Effector memory CD4-positive, alpha-beta T cell (primary cell): Measurements from ENCODE around the gene LPGAT1.
"Not testable (repeated sequence)": the region's sequence is repeated elsewhere in the genome, so short reads cannot be mapped to it uniquely, and the experiment has no call there.

Experiments
- DNase-seq, 3 donors: peaks; one replicate each; pipeline ENCODE4 v3.0.0-alpha.2; 2020
- H3K27ac ChIP-seq: 2 replicates; pipeline ENCODE4 v1.7.0; 2013; ENCODE audit warnings: mild to moderate bottlenecking, low read length, moderate library complexity; ENCODE audit not compliant: insufficient read depth, poor library complexity, severe bottlenecking
- H3K27me3 ChIP-seq: replicated peaks from 2 replicates; pipeline ENCODE4 v1.7.0; 2013; ENCODE audit warnings: mild to moderate bottlenecking, low read length; ENCODE audit not compliant: insufficient read depth, control insufficient read depth, poor library complexity, severe bottlenecking
- H3K36me3 ChIP-seq: 2 replicates; pipeline ENCODE4 v1.7.0; 2013; ENCODE audit warnings: mild to moderate bottlenecking, low read length, moderate library complexity; ENCODE audit not compliant: control insufficient read depth, insufficient read depth
- H3K4me1 ChIP-seq: 2 replicates; pipeline ENCODE4 v1.7.0; 2013; ENCODE audit warnings: low read length, mild to moderate bottlenecking; ENCODE audit not compliant: control insufficient read depth, insufficient read depth, poor library complexity, severe bottlenecking
- H3K4me3 ChIP-seq: 2 replicates; pipeline ENCODE4 v1.7.0; 2013; ENCODE audit warnings: low read length, low read depth, mild to moderate bottlenecking; ENCODE audit not compliant: insufficient read depth, poor library complexity, severe bottlenecking
- H3K9me3 ChIP-seq: 2 replicates; pipeline ENCODE4 v1.7.0; 2013; ENCODE audit warnings: mild to moderate bottlenecking, low read length, moderate library complexity; ENCODE audit not compliant: control insufficient read depth

Gene LPGAT1

DNA sequence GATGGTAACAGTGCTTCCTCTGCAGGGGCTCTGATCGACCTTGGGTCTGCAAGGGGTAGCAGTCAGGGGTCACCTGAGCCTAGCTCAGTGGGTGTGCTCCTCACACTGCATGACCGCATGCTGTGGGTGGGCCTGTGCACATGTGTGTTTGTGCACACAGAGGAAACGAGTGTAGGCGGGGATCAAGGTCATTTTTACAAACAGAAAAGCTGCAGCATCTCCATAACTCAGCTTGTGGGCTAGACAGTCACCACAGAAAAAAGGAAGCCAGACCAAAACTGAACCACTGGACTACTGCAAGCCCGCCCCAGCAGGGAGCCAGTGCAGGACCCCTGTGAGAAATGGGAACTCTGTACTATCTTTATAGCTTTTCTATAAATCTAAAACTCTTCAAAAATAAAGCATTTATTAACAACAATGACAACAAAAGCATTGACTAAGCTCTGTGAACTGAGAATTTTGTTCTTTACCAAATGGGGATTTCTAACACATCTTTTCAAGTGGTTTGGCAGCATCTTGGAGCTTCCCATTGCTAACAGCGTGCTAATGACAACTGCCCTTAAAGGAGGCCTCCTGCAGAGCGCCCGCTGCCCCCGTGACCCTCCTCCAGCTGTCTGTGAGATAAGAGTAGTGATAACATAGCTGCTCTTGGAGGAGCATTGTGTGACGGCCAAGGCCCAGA, 135.3 kb downstream of the LPGAT1 start:
- Histone ChIP-seq H3K27me3 (no peaks in the 10 kb centered on the region), H3K27ac (no peak overlapping the region), H3K4me1 (no peaks in the 10 kb centered on the region), H3K36me3 (no peaks in the 10 kb centered on the region), H3K4me3 (no peak overlapping the region), H3K9me3 (no peaks in the 10 kb centered on the region)
- no peak for DNase-seq

DNA sequence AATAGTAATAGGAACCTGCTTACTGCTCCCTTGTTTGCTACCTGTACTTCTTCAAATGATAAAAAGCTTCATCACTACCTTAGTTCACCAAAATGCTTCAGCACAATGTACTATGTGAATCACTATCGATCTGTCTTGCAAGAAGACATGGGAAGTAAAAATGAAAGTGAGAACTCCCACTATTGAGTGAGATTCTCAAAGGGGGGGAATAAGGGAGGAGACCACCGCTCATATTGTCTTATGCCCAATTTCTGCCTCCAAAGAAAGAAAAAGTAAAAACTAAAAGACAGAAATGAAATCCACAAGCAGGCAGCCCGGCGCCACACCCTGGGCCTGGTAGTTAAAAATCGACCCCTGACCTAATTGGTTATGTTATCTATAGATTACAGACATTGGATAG, 136.7 kb downstream of the LPGAT1 start:
- not testable (repeated sequence) for H3K4me1 ChIP-seq, DNase-seq, H3K9me3 ChIP-seq, H3K4me3 ChIP-seq, H3K27ac ChIP-seq, H3K27me3 ChIP-seq, H3K36me3 ChIP-seq
